GM21423 (cell line): ENCODE results near the gene FARS2.
"Not testable (repeated sequence)": the region's sequence is repeated elsewhere in the genome, so short reads cannot be mapped to it uniquely, and the experiment has no call there.

Source experiments
- ATAC-seq: cut with Tn5 transposase; IDR thresholded peaks from one replicate; pipeline ENCODE4 v1.9.1; 2021; ENCODE audit warnings: mild to moderate bottlenecking, moderate library complexity; ENCODE audit not compliant: unreplicated experiment

The FARS2 gene

DNA sequence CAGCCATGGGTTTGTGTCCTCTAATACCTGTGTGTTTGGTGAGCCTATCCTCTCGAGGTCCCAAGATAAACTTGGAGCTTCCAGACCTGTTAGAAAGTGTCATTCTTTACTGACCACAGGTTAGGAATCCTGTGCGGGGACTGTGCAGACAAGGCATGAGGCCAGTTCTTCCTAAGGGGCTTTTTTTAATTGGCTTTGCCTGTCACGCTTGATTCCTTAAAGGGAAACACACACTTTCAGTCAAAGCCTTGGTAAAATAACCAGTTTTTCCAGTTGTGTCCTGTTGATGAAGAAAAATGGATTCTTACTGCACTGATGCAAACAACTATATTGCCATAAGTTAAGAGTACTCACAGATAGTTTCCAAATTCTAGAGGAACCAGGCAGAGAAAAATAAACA, 303.4 kb downstream of the FARS2 start:
- ATAC-seq, result not testable (repeated sequence)

DNA sequence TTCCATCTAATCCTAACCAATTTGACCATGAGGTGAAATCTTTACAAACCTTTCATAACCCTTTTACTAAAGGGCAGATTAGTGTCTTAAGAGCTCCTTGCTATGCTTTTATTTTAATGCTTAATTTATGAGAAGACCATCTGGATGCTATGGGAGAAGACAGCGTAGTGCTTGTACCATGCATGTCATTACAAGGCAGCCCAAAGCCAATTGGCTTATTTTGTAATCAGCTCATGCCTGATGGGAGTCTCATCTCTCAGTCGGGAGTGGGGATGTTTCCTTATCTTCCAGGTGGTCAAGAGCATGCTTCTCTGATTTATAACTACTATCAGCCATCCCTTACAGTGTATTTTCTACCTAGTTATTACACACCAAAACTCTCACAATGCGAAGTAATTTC, 304.7 kb downstream of the FARS2 start:
- no peak for ATAC-seq

DNA sequence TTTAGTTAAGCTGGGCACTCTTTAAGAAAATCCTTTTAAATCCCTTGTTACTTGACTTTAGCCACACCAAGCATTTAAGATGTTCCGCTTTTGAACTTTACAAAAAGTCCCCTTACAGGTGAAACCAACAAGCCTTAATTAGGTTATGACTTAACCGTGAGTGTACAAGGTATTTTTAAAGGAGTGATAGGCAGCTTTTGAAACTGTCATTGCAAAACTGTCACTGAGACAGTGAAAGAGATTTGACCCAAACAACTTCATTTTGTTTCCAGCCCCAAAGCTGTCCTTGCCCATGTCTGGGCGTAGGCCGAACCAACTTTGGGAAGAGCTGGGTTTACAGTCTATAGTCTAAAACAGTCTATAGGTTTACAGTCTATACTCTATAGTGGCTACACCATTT, 305.4 kb downstream of the FARS2 start:
- no peak for ATAC-seq

- no peak for ATAC-seq
Measured at GRCh38 chr6:5567352-5567751, 306.0 kb downstream of the FARS2 start.

- no peak for ATAC-seq
Measured at GRCh38 chr6:5567890-5568289, 306.6 kb downstream of the FARS2 start.

- no peak for ATAC-seq
Measured at GRCh38 chr6:5569491-5569890, 308.2 kb downstream of the FARS2 start.

- no peak for ATAC-seq
Measured at GRCh38 chr6:5570641-5571040, 309.3 kb downstream of the FARS2 start.

- no peak for ATAC-seq
Measured at GRCh38 chr6:5580736-5581581, 319.6 kb downstream of the FARS2 start.

DNA sequence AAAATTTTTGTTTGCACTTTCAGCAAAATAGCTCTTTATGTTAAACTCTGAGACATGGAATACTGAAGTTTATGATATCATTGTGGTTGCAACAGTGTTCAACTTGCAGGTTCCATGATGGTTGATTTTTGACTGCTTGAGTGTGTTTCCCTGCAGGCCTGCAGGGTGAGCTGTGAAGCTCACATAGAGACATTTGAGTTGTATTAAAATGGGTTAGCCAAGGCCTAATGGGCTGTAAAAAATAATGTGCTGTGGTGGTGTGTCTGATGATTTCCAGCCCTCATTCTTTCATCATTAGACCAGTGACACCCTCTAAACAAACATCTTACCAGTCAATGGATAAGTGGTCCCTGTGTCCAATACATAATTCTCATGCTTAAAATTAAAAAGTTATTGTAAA, 321.4 kb downstream of the FARS2 start:
- ATAC-seq, result no peak

- ATAC-seq, result no peak
Measured at GRCh38 chr6:5583528-5583927, 322.2 kb downstream of the FARS2 start.

- ATAC-seq, result no peak
Measured at GRCh38 chr6:5584078-5584482, 322.8 kb downstream of the FARS2 start.

DNA sequence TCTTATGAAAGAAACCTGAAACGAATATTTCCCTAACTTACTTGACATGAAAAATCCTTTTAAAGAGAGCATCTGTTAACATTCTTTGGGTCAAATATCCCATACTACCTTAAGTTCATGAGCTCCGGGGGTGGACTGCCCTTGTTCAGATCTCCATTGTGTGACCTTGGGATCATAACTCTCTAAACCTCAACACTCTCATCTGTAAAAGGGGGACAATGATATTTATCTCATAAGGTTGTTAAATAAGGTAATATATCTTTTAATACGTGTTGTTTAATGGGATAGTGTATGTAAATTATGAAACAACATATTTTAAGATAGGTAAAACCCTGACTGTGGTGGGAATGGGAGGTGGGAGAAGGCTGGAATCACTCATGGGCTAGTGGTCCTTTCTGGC, 326.3 kb downstream of the FARS2 start:
- no peak for ATAC-seq

DNA sequence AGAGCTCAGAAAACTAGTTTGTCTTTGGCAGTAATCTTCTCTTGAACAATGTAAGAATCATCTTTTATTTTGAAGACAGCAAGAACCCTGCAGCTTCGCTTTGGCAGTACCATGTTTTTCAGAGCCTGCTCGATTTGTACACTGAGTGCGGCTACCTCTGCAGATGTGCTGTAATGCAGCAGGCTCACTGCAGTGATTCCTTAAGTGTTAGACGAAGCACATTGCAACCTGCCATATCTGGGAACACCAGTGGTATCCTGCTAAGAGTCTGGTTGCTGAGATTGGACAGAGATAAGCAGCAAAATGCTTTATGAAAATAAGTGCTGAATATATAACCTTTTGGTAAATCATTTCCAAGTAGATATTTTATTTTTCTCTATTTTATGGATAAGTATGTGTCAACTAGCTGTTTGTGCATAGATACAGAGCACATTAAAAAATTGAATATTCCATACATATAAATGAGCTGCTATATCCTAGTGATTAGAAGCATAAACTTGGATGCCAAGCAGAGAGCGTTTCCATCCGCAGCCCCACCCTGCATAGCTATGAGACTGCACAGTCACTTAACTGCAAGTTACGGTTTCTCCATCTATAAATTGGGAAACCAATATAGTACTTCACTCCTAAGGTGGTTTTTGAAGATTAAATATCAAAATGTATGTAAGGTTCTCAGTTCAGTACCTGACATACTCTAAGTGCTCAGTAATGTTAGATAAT, 328.3 kb downstream of the FARS2 start:
- ATAC-seq, result no peak

DNA sequence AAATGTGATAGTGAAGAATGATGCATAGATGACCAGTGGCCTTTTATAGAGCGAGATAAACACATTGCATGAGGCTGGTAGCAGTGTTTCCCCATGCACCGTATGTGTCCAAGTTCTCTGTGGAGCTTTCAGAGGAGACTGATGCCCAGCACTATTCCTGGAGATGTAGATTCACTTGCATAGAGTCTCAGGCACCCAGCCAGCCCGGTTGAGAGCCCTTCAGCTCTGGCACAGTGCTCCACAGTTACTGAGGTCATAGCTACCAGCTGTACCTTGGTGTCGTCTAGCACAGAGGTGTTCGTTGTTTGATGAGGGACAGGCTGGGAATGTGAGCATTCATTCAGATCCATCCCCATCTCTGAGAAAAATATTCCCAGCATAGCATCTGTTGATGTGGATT, 328.9 kb downstream of the FARS2 start:
- ATAC-seq, result no peak

GRCh38 chr6:5592886-5593519, 331.7 kb downstream of the FARS2 start:
- no peak for ATAC-seq

GRCh38 chr6:5595184-5595583, 333.9 kb downstream of the FARS2 start:
- ATAC-seq, result no peak

DNA sequence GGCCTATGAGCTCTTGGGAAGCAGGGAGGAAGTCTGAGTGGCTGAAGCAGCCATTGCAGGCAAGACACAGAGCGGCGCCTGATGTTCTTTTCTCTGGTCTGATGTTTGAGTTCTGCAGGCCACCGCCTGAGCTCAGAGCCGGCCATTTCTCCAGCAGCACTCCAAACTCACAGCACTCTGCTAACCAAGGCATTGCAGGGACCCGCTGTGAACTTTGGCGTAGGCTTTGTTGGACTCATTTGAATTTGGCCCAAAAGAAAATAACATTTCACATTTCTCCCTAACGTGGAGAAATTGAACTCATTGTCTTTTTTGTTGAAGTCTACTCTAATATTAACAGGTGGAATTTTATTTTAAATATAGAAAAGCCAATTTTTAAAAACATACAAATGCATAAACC, 336.1 kb downstream of the FARS2 start:
- ATAC-seq, result no peak

DNA sequence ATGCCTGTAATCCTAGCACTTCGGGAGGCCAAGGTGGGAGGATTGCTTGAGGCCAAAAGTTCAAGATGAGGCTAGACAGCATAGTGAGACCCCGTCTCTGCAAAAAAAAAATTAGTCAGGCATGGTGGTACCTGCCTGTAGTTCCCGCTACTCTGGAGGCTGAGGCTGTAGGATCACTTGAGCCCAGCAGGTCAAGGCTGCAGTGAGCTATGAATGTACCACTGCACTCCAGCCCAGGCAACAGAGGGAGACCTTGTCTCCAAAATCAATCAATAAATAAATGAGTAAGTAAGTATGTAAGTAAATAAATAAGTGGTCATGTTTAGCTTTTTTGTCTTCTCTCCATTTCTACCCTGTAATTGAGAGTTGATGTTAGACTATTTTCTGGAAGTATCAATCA, 336.8 kb downstream of the FARS2 start:
- no peak for ATAC-seq

GRCh38 chr6:5599127-5599526, 337.8 kb downstream of the FARS2 start:
- no peak for ATAC-seq

- no peak for ATAC-seq
Measured at GRCh38 chr6:5605937-5606336, 344.6 kb downstream of the FARS2 start.

- no peak for ATAC-seq
Measured at GRCh38 chr6:5606546-5606945, 345.2 kb downstream of the FARS2 start.

- no peak for ATAC-seq
Measured at GRCh38 chr6:5610640-5611039, 349.3 kb downstream of the FARS2 start.
